Right lung (tissue), 5 donors: Measurements from ENCODE around the gene ASTN2. TPM values are rescaled to one million over a fixed set of nuclear protein-coding genes. Genes with fewer than 3 reads are reported as not detected.

Experiments
- DNase-seq, 2 donors: peaks; one replicate each; pipeline ENCODE4 v3.0.0-alpha.2; 2013
- polyA plus RNA-seq, 5 donors: library from polyadenylated mRNA; unstranded; fragments of 120-200 nt; gene quantifications; one replicate each; pipeline versions ENCODE4 v1.2.1 to v1.2.3, GENCODE V29; 2013; ENCODE audit warnings: inconsistent platforms in 1 of 5, low replicate concordance in 1 of 5; ENCODE audit not compliant: insufficient read length in 5 of 5, insufficient read depth in 1 of 5

Gene ASTN2
- polyA plus RNA-seq, 5 donors = 4.4 to 5.2 (median 4.8) TPM

GRCh38 chr9:116954731-116955130 is 460.1 kb downstream of the ASTN2 start:
- DNase-seq = no peak

GRCh38 chr9:116953271-116953670 is 461.6 kb downstream of the ASTN2 start:
- DNase-seq = no peak

GRCh38 chr9:116952436-116952810 is 462.4 kb downstream of the ASTN2 start:
- DNase-seq = no peak

GRCh38 chr9:116951588-116952435 is 463.0 kb downstream of the ASTN2 start:
- DNase-seq = no peak

GRCh38 chr9:116945817-116946216 is 469.0 kb downstream of the ASTN2 start:
- DNase-seq = no peak

GRCh38 chr9:116944714-116945534 is 469.9 kb downstream of the ASTN2 start:
- DNase-seq = no peak

GRCh38 chr9:116943970-116944369 is 470.9 kb downstream of the ASTN2 start:
- DNase-seq = no peak

- no peak for DNase-seq
Observed at GRCh38 chr9:116942593-116943061, 472.2 kb downstream of the ASTN2 start.

GRCh38 chr9:116941266-116941665 is 473.6 kb downstream of the ASTN2 start:
- no peak for DNase-seq

GRCh38 chr9:116940614-116941215 is 474.1 kb downstream of the ASTN2 start:
- no peak for DNase-seq

- no peak for DNase-seq
Observed at GRCh38 chr9:116939614-116940013, 475.2 kb downstream of the ASTN2 start.

- DNase-seq = no peak
Observed at GRCh38 chr9:116939161-116939560, 475.7 kb downstream of the ASTN2 start.

- no peak for DNase-seq
Observed at GRCh38 chr9:116937361-116937760, 477.5 kb downstream of the ASTN2 start.

- DNase-seq = no peak
Observed at GRCh38 chr9:116935149-116935897, 479.5 kb downstream of the ASTN2 start.

- no peak for DNase-seq
Observed at GRCh38 chr9:116934131-116934530, 480.7 kb downstream of the ASTN2 start.

GRCh38 chr9:116933251-116933650 is 481.6 kb downstream of the ASTN2 start:
- no peak for DNase-seq

- DNase-seq = no peak
Observed at GRCh38 chr9:116929621-116930020, 485.2 kb downstream of the ASTN2 start.

- no peak for DNase-seq
Observed at GRCh38 chr9:116928884-116929283, 486.0 kb downstream of the ASTN2 start.

- DNase-seq = no peak
Observed at GRCh38 chr9:116928289-116928688, 486.6 kb downstream of the ASTN2 start.

GRCh38 chr9:116927726-116928125 is 487.1 kb downstream of the ASTN2 start:
- no peak for DNase-seq

- DNase-seq = no peak
Observed at GRCh38 chr9:116925121-116925520, 489.7 kb downstream of the ASTN2 start.
